GM21619 (cell line): ENCODE measurements around the gene C14orf132.

Experiments used
- ATAC-seq: cut with Tn5 transposase; IDR thresholded peaks from one replicate; pipeline ENCODE4 v1.9.1; 2021; ENCODE audit not compliant: unreplicated experiment

The C14orf132 gene

GRCh38 chr14:96081767-96082400 is 42.7 kb downstream of the C14orf132 start:
- ATAC-seq = no peak

DNA sequence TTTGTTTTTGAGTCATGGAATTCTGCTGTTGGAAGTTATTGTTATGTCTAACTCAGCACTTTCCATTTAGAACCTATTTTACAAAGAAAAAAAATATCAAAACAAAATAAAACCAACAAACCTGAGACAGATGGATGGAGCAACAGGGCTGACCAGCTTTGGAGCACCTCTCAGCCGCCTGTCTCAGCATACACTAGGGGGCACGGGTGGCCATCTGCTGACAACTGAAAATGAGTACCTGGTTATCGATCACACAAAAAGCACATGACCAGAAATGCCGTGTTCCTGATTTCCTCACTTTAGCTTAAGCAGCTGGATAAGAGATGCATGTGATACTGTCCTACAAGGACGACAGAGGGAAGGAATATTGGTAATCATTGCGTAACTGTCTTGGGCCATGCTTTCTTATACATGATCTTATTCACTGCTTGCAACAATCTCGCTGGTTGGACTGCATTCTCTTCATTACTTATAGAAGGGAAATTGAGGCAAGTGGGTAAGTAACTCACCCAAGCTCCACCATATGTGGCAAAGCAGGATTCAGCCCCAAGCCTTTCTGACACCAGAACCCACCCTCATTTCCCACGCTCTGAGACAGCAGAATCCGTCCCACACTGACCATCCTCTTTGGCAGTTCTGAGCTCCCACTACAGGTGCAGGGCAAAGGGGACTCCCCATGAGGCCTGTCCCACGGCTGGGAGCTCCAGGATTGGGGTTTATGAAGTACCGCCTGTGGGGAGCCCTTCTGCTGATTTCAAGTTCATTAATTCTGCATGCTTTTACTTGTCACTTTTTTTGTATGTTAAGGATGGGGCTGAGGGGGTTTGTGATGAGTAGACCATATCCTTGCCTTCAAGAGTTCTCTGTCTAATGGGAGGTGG is 43.5 kb downstream of the C14orf132 start:
- no peak for ATAC-seq

DNA sequence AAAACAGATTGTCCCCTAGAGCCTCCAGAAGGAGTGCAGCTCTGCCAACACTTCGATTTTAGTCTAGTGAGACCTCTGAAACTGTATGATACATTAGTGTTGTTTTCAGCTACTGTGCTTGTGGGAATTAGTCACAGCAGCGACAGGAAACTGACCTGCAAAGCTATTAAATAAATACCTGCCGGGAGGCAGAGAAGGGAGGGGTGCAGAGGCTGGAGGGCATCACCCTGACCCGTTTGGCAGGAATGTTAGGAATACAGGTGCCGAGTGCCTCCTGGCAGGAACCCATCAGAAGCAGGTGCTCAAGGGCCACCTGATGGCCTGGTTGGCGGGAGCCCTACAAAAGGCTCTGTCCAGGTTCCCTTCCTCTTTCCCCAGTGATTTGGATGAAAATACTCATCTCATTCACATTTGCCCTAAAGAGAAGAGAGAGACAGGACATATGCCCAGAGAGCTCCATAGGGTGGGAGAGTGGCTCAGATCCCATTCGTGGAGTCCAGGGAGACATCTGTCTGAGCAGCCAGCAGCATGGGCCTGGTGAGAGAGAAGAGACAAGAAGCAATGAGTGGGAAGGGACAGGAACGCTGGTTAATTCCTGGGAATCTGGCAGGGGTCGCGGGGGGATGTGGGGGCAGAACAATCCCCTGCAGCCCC is 44.6 kb downstream of the C14orf132 start:
- no peak for ATAC-seq

- no peak for ATAC-seq
These were observed 45.6 kb downstream of the C14orf132 start for GRCh38 chr14:96084796-96085195.

- no peak for ATAC-seq
These were observed 46.2 kb downstream of the C14orf132 start for GRCh38 chr14:96085369-96085768.

DNA sequence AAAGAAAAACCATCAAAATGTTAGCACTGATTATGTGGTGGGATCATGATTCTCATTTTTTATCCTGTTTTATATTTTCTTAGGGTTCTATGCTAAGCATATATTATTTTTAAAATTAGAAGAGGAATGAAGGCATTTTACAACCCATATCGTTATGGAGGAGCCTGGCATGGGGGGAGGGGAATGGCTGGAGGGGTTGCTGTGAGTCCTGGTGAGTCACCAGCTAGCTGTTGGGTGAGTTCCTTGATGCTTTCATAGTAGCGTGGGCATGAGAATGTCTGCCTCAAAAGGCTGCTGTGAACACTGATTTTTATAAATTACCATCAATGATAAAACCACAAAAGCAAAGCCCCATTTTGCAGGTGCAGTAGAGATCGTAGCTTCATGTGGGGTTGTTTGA is 46.9 kb downstream of the C14orf132 start:
- no peak for ATAC-seq

GRCh38 chr14:96086574-96087077 is 47.5 kb downstream of the C14orf132 start:
- ATAC-seq = no peak

DNA sequence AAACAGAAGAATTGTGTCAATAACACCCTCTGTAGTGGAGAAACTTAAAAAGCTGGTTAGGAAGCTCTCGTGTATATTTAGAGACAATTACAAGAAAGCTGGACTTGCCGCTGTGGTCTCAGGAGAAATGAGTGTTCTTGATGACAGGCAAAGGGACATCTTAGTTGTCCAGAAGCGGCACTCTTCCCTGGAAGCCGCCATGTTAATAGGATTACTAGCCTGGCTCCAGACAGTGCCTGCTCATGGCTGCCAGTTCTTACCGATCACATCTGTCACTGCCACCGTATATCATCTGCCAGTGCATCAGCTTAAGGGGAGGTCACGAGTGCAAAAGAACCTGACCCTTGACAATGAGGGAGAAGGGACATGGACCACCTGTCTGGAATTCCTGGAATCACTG is 48.9 kb downstream of the C14orf132 start:
- no peak for ATAC-seq

- ATAC-seq = no peak
These were observed 49.3 kb downstream of the C14orf132 start for GRCh38 chr14:96088481-96088880.

- ATAC-seq = no peak
These were observed 49.7 kb downstream of the C14orf132 start for GRCh38 chr14:96088911-96089310.

GRCh38 chr14:96089401-96089800 is 50.2 kb downstream of the C14orf132 start:
- ATAC-seq = no peak

- ATAC-seq = no peak
These were observed 51.4 kb downstream of the C14orf132 start for GRCh38 chr14:96090441-96091148.

DNA sequence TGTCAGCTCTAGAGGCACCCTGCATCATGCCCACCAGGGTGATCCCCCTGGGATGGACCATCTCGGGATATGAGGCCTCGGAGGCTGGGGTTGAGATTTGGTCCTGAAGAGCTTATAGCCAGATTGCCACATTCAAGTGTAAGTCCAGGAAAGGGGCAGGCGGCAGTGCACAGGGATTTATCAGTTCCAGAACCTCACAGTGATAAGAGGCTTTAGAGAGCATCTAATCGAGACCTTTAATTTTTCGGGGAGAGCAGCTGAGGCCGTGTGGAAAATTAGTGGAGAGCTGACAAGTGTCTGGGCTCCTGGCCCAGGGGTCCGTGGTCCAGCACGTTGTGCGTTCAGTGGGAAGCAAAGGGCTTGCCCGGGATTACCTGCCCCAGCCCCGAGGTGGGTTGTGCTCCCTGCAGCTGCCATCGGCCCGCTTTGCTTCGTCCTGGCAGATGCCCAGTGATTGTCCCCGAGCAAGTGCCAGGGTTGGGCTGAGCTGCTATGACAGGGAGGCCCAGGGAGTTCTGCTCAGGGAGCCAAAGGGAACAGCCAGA is 52.1 kb downstream of the C14orf132 start:
- ATAC-seq = no peak

DNA sequence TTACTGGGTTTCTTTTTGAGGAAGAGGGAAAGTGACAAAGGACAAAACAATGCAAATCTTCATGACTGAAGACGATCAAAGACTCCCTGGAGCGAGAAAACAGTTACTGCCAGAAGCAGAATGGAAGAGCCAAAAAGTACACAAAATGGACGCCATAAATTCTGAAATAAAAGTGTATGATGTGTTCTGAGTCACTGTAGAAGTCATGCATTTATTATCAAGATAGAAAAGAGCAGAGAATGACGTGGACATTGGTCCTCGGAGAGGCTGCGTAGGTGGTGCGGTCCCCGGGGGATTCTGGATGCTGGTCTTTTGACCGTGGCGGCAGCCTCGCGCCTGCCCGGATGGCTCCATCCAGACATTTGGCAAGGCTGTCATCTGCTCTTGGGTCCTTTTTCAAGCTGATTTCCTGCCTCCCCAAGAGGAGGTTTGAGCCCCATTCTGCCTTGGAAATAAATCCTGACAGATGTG is 52.8 kb downstream of the C14orf132 start:
- ATAC-seq = no peak

- no peak for ATAC-seq
These were observed 53.8 kb downstream of the C14orf132 start for GRCh38 chr14:96092936-96093335.

GRCh38 chr14:96094211-96094610 is 55.0 kb downstream of the C14orf132 start:
- ATAC-seq = no peak

GRCh38 chr14:96094656-96095055 is 55.5 kb downstream of the C14orf132 start:
- no peak for ATAC-seq

GRCh38 chr14:96095058-96095457 is 55.9 kb downstream of the C14orf132 start:
- ATAC-seq = no peak

- ATAC-seq = no peak
These were observed 56.7 kb downstream of the C14orf132 start for GRCh38 chr14:96095581-96096476.
